Measurements from ENCODE around the gene DNAH2. TPM values are rescaled to one million over a fixed set of nuclear protein-coding genes. Genes with fewer than 3 reads are reported as not detected.

The DNAH2 gene
- total RNA-seq, 1 experiment from 2014 or later = 0.17 TPM

GRCh38 chr17:7852262-7852670 lies 134.7 kb downstream of the DNAH2 start:
- no peak overlapping the region for H3K27ac Mint-ChIP-seq
- TF ChIP-seq NR1H2 (CRISPR knock-in tag; IDR thresholded peaks at IDR 0.05) = no peak
- no peak for TF ChIP-seq ATF2 (CRISPR knock-in tag; IDR thresholded peaks at IDR 0.05; ENCODE audit: borderline replicate concordance, low read depth)
- no peak for TF ChIP-seq GRHL2 (CRISPR knock-in tag; IDR thresholded peaks at IDR 0.05; ENCODE audit: insufficient replicate concordance, severe bottlenecking)
- TF ChIP-seq E2F5 (CRISPR knock-in tag; IDR thresholded peaks at IDR 0.05) = no peak
- TF ChIP-seq IRF1 (CRISPR knock-in tag; IDR thresholded peaks at IDR 0.05) = no peak
- TF ChIP-seq TEAD1 (CRISPR knock-in tag; IDR thresholded peaks at IDR 0.05) = no peak
- no peak for TF ChIP-seq USF1 (CRISPR knock-in tag; IDR thresholded peaks at IDR 0.05)
- TF ChIP-seq PREB (CRISPR knock-in tag; IDR thresholded peaks at IDR 0.05; ENCODE audit: borderline replicate concordance) = no peak
- no peak for TF ChIP-seq JUN (CRISPR knock-in tag; IDR thresholded peaks at IDR 0.05)
- TF ChIP-seq RORB (CRISPR knock-in tag; IDR thresholded peaks at IDR 0.05) = no peak
- TF ChIP-seq STAT6 (CRISPR knock-in tag; conservative IDR thresholded peaks at IDR 0.05; ENCODE audit: low read depth) = no peak
- no peak for TF ChIP-seq NFATC4 (CRISPR knock-in tag; IDR thresholded peaks at IDR 0.05)
- no peak for TF ChIP-seq TP53 (CRISPR knock-in tag; IDR thresholded peaks at IDR 0.05)
- TF ChIP-seq MXD4 (CRISPR knock-in tag; IDR thresholded peaks at IDR 0.05; ENCODE audit: borderline replicate concordance) = no peak
- no peak for TF ChIP-seq ATF6 (CRISPR knock-in tag; IDR thresholded peaks at IDR 0.05)
- H3K4me3 Mint-ChIP-seq = peak overlapping the region; percentile 81
- no peak for DNase-seq (ENCODE audit: low spot score)
- POLR2A ChIA-PET = no interaction called here
- CTCF ChIA-PET = interaction anchor here (1.4 to 2.1 kb wide), 2 partner anchors 18 to 138 kb away, joined by 3 to 29 read pairs; partner anchors contain the start of gene KDM6B
- H3K36me3 Mint-ChIP-seq = no peaks in the 10 kb centered on the region
- ATAC-seq = no peak
- peaks cover 30% of the 10 kb centered on the region for H3K27me3 Mint-ChIP-seq (ENCODE audit: low read depth)
- no peaks in the 10 kb centered on the region for H3K9me3 Mint-ChIP-seq
- H3K4me1 Mint-ChIP-seq = peaks cover 30% of the 10 kb centered on the region
